PC-9 (cell line): Measurements from ENCODE around the gene ACBD6. TPM values are rescaled to one million over a fixed set of nuclear protein-coding genes. Genes with fewer than 3 reads are reported as not detected.

Experiments used
- BruUV-seq: library from RNA; stranded (reverse); fragments of 400-500 nt; replicated peaks from 2 replicates; lab custom pipeline; 2021; lab: Mats Ljungman, UMichigan
- CTCF ChIA-PET: fragments of 300-600 bp; sonication (Branson Sonifier 250); formaldehyde crosslinking; loops from one replicate; lab custom pipeline; 2022; ENCODE audit warnings: antibody characterized with exemption; lab: Charles Lee
- POLR2A ChIA-PET: fragments of 300-600 bp; sonication (Branson Sonifier 250); formaldehyde crosslinking; loops from one replicate; lab custom pipeline; 2022; ENCODE audit warnings: antibody characterized with exemption; ENCODE audit not compliant: unreplicated experiment; lab: Charles Lee
- DNase-seq, 2 experiments: peaks; one replicate each; pipeline versions ENCODE4 v3.0.0 to v3.0.0-alpha.2; 2015 to 2022; ENCODE audit warnings: mixed read lengths in 1 of 2
- H2AFZ ChIP-seq: fragments of 200-600 bp; sonication (generic); 2 replicates; pipeline ENCODE4 v1.8.1; 2017; ENCODE audit warnings: antibody characterized with exemption
- H3F3A ChIP-seq: fragments of 200-600 bp; sonication (generic); 2 replicates; pipeline ENCODE4 v1.8.1; 2017; ENCODE audit warnings: antibody characterized with exemption, mild to moderate bottlenecking, low read depth; ENCODE audit not compliant: insufficient read depth
- H3K27ac ChIP-seq: fragments of 200-600 bp; sonication (generic); 2 replicates; pipeline ENCODE4 v1.6.1; 2016; ENCODE audit warnings: mixed run types
- H3K27me3 ChIP-seq: fragments of 200-600 bp; sonication (generic); 2 replicates; pipeline ENCODE4 v1.6.1; 2016; ENCODE audit warnings: low read depth, mixed run types; ENCODE audit not compliant: insufficient read depth
- H3K36me3 ChIP-seq: fragments of 200-600 bp; sonication (generic); 2 replicates; pipeline ENCODE4 v1.6.1; 2016; ENCODE audit warnings: low read depth, mixed run types
- H3K4me1 ChIP-seq: fragments of 200-600 bp; sonication (generic); replicated peaks from 2 replicates; pipeline ENCODE4 v1.6.1; 2016; ENCODE audit warnings: mixed run types; ENCODE audit not compliant: insufficient read depth
- H3K4me2 ChIP-seq: fragments of 200-600 bp; sonication (generic); 2 replicates; pipeline ENCODE4 v1.6.1; 2017; ENCODE audit warnings: mixed run types
- H3K4me3 ChIP-seq: fragments of 200-600 bp; sonication (generic); 2 replicates; pipeline ENCODE4 v1.6.1; 2016; ENCODE audit warnings: mixed run types
- H3K79me2 ChIP-seq: fragments of 200-600 bp; sonication (generic); 2 replicates; pipeline ENCODE4 v1.6.1; 2017; ENCODE audit warnings: low read depth, mixed run types
- H3K9me2 ChIP-seq: fragments of 200-600 bp; sonication (generic); 2 replicates; pipeline ENCODE4 v1.8.1; 2017; ENCODE audit warnings: mild to moderate bottlenecking; ENCODE audit not compliant: insufficient read depth
- H3K9me3 ChIP-seq: fragments of 200-600 bp; sonication (generic); 2 replicates; pipeline ENCODE4 v1.8.1; 2016; ENCODE audit warnings: low read depth; ENCODE audit not compliant: insufficient read depth
- H4K20me1 ChIP-seq: fragments of 200-600 bp; sonication (generic); 2 replicates; pipeline ENCODE4 v1.8.1; 2017; ENCODE audit not compliant: insufficient read depth
- CTCF ChIP-seq: fragments of 200-600 bp; sonication (generic); conservative IDR thresholded peaks from 2 replicates; pipeline ENCODE4 v1.6.1; 2017; ENCODE audit warnings: mixed run types, antibody characterized with exemption, mild to moderate bottlenecking, moderate library complexity
- EZH2 ChIP-seq: fragments of 200-600 bp; sonication (generic); IDR thresholded peaks from 2 replicates; pipeline ENCODE4 v1.8.0; 2017; ENCODE audit warnings: antibody characterized with exemption, low read depth
- intact Hi-C: fragments of 100-400 bp; cut with micrococcal nuclease; formaldehyde crosslinking; loops from one replicate; pipeline ENCODE4 v1.10.0; 2022; ENCODE audit not compliant: unreplicated experiment
- total RNA-seq: library from RNA; stranded (reverse); gene quantifications from 2 replicates; pipeline ENCODE4 v1.2.3, GENCODE V29; 2021

ACBD6 gene
- total RNA-seq, 1 experiment from 2014 or later = 61.0 TPM

- ChIA-PET POLR2A (no interaction called here), CTCF (no interaction called here)
- Histone ChIP-seq H3K79me2 (peaks cover 36% of the 10 kb centered on the region; the same call in 1 of the 2 replicates), H4K20me1 (no peaks in the 10 kb centered on the region), H3K36me3 (0 out of 2 replicates have a peak, but pooled peaks cover 3% of the 10 kb centered on the region), H3K27me3 (no peaks in the 10 kb centered on the region), H3F3A (peaks cover 11% of the 10 kb centered on the region), H3K4me1 (no peaks in the 10 kb centered on the region), H3K4me3 (no peak overlapping the region), H3K9me3 (peaks cover 32% of the 10 kb centered on the region), H3K27ac (no peak overlapping the region), H3K9me2 (no peaks in the 10 kb centered on the region), H3K4me2 (no peak overlapping the region), H2AFZ (no peak overlapping the region)
- TF ChIP-seq CTCF = no peak
- TF ChIP-seq EZH2 = no peak
- no TSS peak for BruUV-seq
- intact Hi-C loops = no loop called here
- no peak for DNase-seq
These were observed 121.9 kb downstream of the ACBD6 start for GRCh38 chr1:180380259-180381183.

- no peaks in the 10 kb centered on the region for H4K20me1 ChIP-seq
- no peak overlapping the region for H3K27ac ChIP-seq
- no peaks in the 10 kb centered on the region for H3K9me2 ChIP-seq
- H3K4me3 ChIP-seq = no peak overlapping the region
- no peak overlapping the region for H3K4me2 ChIP-seq
- H3K4me1 ChIP-seq = no peaks in the 10 kb centered on the region
- CTCF ChIA-PET = no interaction called here
- POLR2A ChIA-PET = no interaction called here
- no peak for DNase-seq
- H3K27me3 ChIP-seq = no peaks in the 10 kb centered on the region
- TF ChIP-seq CTCF = no peak
- TF ChIP-seq EZH2 = no peak
- H3F3A ChIP-seq = no peaks in the 10 kb centered on the region
- peaks cover 28% of the 10 kb centered on the region; the same call in 1 of the 2 replicates for H3K79me2 ChIP-seq
- H3K9me3 ChIP-seq = peaks cover 27% of the 10 kb centered on the region
- H2AFZ ChIP-seq = no peak overlapping the region
- 0 out of 2 replicates have a peak, but pooled peaks cover 3% of the 10 kb centered on the region for H3K36me3 ChIP-seq
- intact Hi-C loops = no loop called here
- BruUV-seq = no TSS peak
These were observed 125.6 kb downstream of the ACBD6 start for GRCh38 chr1:180376800-180377199.

GRCh38 chr1:180376253-180376652 lies 126.1 kb downstream of the ACBD6 start:
- H3K27ac ChIP-seq = no peak overlapping the region
- H3K79me2 ChIP-seq = peaks cover 23% of the 10 kb centered on the region; the same call in 1 of the 2 replicates
- ChIA-PET CTCF (no interaction called here), POLR2A (no interaction called here)
- H4K20me1 ChIP-seq = no peaks in the 10 kb centered on the region
- DNase-seq = no peak
- no peak overlapping the region for H3K4me3 ChIP-seq
- no peaks in the 10 kb centered on the region for H3K9me2 ChIP-seq
- no peaks in the 10 kb centered on the region for H3K4me1 ChIP-seq
- no peaks in the 10 kb centered on the region for H3F3A ChIP-seq
- no peak for TF ChIP-seq EZH2
- no peak for TF ChIP-seq CTCF
- intact Hi-C loops = no loop called here
- no peak overlapping the region for H2AFZ ChIP-seq
- 0 out of 2 replicates have a peak, but pooled peaks cover 3% of the 10 kb centered on the region for H3K36me3 ChIP-seq
- H3K27me3 ChIP-seq = no peaks in the 10 kb centered on the region
- H3K9me3 ChIP-seq = peaks cover 24% of the 10 kb centered on the region
- no TSS peak for BruUV-seq
- H3K4me2 ChIP-seq = no peak overlapping the region
